Measurements from ENCODE around the gene CLCN3. TPM values are rescaled to one million over a fixed set of nuclear protein-coding genes. Genes with fewer than 3 reads are reported as not detected.

CLCN3 gene
- total RNA-seq, 1 experiment from 2014 or later = 29.1 TPM

DNA sequence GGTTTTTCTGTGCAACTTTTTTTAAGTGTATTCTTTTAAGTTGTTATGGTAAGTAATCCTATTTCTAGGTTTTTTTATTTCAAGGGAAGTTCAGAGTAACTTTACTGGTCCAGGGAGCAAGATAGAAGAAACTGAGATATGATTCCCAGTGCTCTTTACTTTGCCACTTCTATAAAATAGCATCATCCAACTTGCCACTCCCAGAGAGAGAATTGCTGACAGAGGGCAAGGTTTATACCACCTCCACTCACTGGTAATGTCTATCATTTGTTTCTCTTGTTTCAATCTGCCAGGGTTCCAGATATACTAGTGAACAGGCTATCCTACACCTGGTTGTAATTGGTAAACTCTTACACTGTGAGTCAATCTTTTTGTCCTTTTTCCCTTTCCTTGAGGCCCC lies 3.5 kb upstream of the CLCN3 start:
- ChIA-PET CTCF (no interaction called here), POLR2A (no interaction called here)
- Mint-ChIP-seq H3K4me1 (peaks cover 19% of the 10 kb centered on the region), H3K9me3 (peaks cover 3% of the 10 kb centered on the region; the same call in 1 of the 2 replicates), H3K27me3 (ENCODE audit: low read depth) (no peaks in the 10 kb centered on the region), H3K36me3 (no peaks in the 10 kb centered on the region), H3K27ac (no peak overlapping the region), H3K4me3 (no peak overlapping the region)
- ATAC-seq (no peak), DNase-seq (ENCODE audit: low spot score) (no peak)
- no peak for TF ChIP-seq NFYB (CRISPR knock-in tag; conservative IDR thresholded peaks at IDR 0.05; ENCODE audit: low read depth)
- no peak for TF ChIP-seq GTF2I (CRISPR knock-in tag; conservative IDR thresholded peaks at IDR 0.05)
- no peak for TF ChIP-seq HMGXB4 (CRISPR knock-in tag; IDR thresholded peaks at IDR 0.05)
- TF ChIP-seq ZNF281 (CRISPR knock-in tag; IDR thresholded peaks at IDR 0.05) = no peak
- no peak for TF ChIP-seq ZNF121 (CRISPR knock-in tag; IDR thresholded peaks at IDR 0.05)
- TF ChIP-seq ZNF416 (CRISPR knock-in tag; IDR thresholded peaks at IDR 0.05) = no peak
- no peak for TF ChIP-seq SMAD3 (CRISPR knock-in tag; IDR thresholded peaks at IDR 0.05; ENCODE audit: borderline replicate concordance)
- TF ChIP-seq CBFB (CRISPR knock-in tag; IDR thresholded peaks at IDR 0.05; ENCODE audit: low read depth) = no peak
- no peak for TF ChIP-seq GRHL2 (CRISPR knock-in tag; IDR thresholded peaks at IDR 0.05; ENCODE audit: insufficient replicate concordance, severe bottlenecking)
- no peak for TF ChIP-seq CREB1 (CRISPR knock-in tag; IDR thresholded peaks at IDR 0.05)
- no peak for TF ChIP-seq FOXP4 (CRISPR knock-in tag; IDR thresholded peaks at IDR 0.05)
- no peak for TF ChIP-seq ZBTB21 (CRISPR knock-in tag; IDR thresholded peaks at IDR 0.05; ENCODE audit: borderline replicate concordance)
- no peak for TF ChIP-seq SOX15 (CRISPR knock-in tag; IDR thresholded peaks at IDR 0.05)
- no peak for TF ChIP-seq ARID4B (CRISPR knock-in tag; IDR thresholded peaks at IDR 0.05; ENCODE audit: borderline replicate concordance)
- TF ChIP-seq SMAD4 (CRISPR knock-in tag; IDR thresholded peaks at IDR 0.05) = no peak
- TF ChIP-seq JUN (CRISPR knock-in tag; IDR thresholded peaks at IDR 0.05) = no peak
- TF ChIP-seq EMX1 (CRISPR knock-in tag; IDR thresholded peaks at IDR 0.05) = no peak
- no peak for TF ChIP-seq ZNF219 (CRISPR knock-in tag; IDR thresholded peaks at IDR 0.05; ENCODE audit: borderline replicate concordance)
- TF ChIP-seq SP1 (CRISPR knock-in tag; conservative IDR thresholded peaks at IDR 0.05) = no peak
- TF ChIP-seq, protein P1, sequence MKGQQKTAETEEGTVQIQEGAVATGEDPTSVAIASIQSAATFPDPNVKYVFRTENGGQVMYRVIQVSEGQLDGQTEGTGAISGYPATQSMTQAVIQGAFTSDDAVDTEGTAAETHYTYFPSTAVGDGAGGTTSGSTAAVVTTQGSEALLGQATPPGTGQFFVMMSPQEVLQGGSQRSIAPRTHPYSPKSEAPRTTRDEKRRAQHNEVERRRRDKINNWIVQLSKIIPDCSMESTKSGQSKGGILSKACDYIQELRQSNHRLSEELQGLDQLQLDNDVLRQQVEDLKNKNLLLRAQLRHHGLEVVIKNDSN (CRISPR knock-in tag; IDR thresholded peaks at IDR 0.05) = no peak
